Keratinocyte (primary cell): ENCODE measurements around the gene PARD3B.

Source experiments
- CTCF ChIP-seq, 3 experiments: IDR thresholded peaks in 1 of 3; conservative IDR thresholded peaks in 1 of 3; optimal IDR thresholded peaks in 1 of 3; 2 replicates in 2 of 3; 3 replicates in 1 of 3; pipeline versions ENCODE3 to v1.5.1; 2011; ENCODE audit warnings: low read length in 3 of 3, mild to moderate bottlenecking in 3 of 3, moderate library complexity in 2 of 3, control low read depth in 1 of 3, inconsistent platforms in 1 of 3; ENCODE audit not compliant: insufficient read depth in 2 of 3; ENCODE audit errors: extremely low read depth in 1 of 3
- EZH2 ChIP-seq: IDR thresholded peaks from one replicate; pipeline ENCODE4 v1.6.1; 2012; ENCODE audit warnings: inconsistent platforms, mild to moderate bottlenecking, low read length, moderate library complexity

DNA sequence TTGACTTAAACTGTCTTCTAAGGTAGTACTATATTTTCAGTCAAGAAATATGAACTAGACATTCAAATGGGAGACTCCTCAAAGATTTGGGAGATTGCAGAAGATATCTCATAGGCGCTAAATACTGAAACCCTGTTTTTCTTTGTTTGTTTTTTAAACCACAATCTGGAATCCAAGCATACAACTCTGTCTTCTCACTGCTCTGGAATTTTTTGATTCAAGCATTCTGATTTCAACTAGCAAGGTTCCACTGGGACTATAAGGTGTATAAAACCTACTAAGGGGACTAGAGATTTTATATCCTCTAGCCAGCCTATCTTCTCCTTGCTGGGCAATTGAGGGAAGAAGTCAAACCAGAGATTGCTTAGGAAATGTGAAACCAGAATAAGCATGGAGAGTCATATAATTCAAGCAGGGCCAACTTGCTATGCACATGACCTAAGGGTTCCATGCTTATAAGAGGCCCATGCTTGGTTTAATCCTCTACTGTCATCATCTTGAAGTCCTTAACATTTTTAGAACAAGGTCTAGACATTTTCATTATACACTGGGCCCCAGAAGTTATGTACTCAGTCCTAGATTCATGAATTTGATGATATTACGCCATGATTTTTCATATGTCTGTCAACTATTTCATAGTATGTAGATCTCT, 405.5 kb downstream of the PARD3B start:
- TF ChIP-seq EZH2, result no peak
- no peak for TF ChIP-seq CTCF (optimal IDR thresholded peaks at IDR 0.05 in 1 of 3, IDR thresholded peaks at IDR 0.05 in 1 of 3, conservative IDR thresholded peaks at IDR 0.05 in 1 of 3; ENCODE audit: extremely low read depth in 1 of 3, insufficient read depth in 2 of 3, low read length in 3 of 3)
